H1 (cell line): Measurements from ENCODE around the gene NARS2. TPM values are rescaled to one million over a fixed set of nuclear protein-coding genes. Genes with fewer than 3 reads are reported as not detected.

Source experiments
- CHD1 ChIP-seq: IDR thresholded peaks from 2 replicates; pipeline ENCODE4 v1.6.1; 2012; ENCODE audit warnings: low read depth, low read length, improper control_type of control experiment
- HDAC2 ChIP-seq, 2 experiments: fragments of 300-600 bp in 1 of 2; sonication (generic) in 1 of 2; IDR thresholded peaks; 2 replicates each; pipeline ENCODE4 v1.6.1; 2011 to 2012; ENCODE audit warnings: low read depth in 2 of 2, low read length in 2 of 2, mild to moderate bottlenecking in 2 of 2, moderate library complexity in 2 of 2, borderline replicate concordance in 1 of 2, inconsistent platforms in 1 of 2
- JUN ChIP-seq: IDR thresholded peaks from 2 replicates; pipeline ENCODE4 v1.6.1; 2011; ENCODE audit warnings: low read depth, mild to moderate bottlenecking, improper control_type of control experiment, low read length
- POLR2A ChIP-seq, 2 experiments: IDR thresholded peaks; 1 replicate in 1 of 2; 2 replicates in 1 of 2; pipeline ENCODE4 v1.6.1; 2011; ENCODE audit warnings: low read depth in 2 of 2, low read length in 2 of 2, mild to moderate bottlenecking in 2 of 2; ENCODE audit errors: control extremely low read depth in 1 of 2
- RNF2 ChIP-seq: fragments of 200-900, 300-1000 bp; sonication (generic); IDR thresholded peaks from 2 replicates; pipeline ENCODE4 v1.7.1; 2016; ENCODE audit warnings: borderline replicate concordance, low read depth, mild to moderate bottlenecking, antibody characterized with exemption, low read length; ENCODE audit not compliant: poor library complexity, severe bottlenecking; ENCODE audit errors: missing control alignments
- polyA plus RNA-seq, 7 experiments: library from polyadenylated mRNA; depleted of rRNA in 3 of 7; stranded (reverse) in 5 of 7; unstranded in 2 of 7; fragments of >200 nt in 5 of 7; fragments of 200-250 nt in 2 of 7; gene quantifications; 1 replicate in 5 of 7; 2 replicates in 1 of 7; 4 replicates in 1 of 7; pipeline versions ENCODE4 v1.2.1 to v1.2.3, GENCODE V29; 2011 to 2013; ENCODE audit warnings: missing spikeins in 2 of 7, mixed read lengths in 2 of 7
- total RNA-seq: library from RNA; stranded (reverse); fragmentation: NEBNext Ultra II Directional; extraction: Animal tissue kit (Norgen Biotek cat#: 25700); gene quantifications from 2 replicates; pipeline ENCODE4 v1.2.1, GENCODE V29; 2021
- TF ChIP-seq, protein P1 (sequence below), 3 experiments: IDR thresholded peaks; 1 replicate in 2 of 3; 2 replicates in 1 of 3; pipeline versions ENCODE4 v1.5.1 to v1.6.1; 2011; ENCODE audit warnings: low read length in 3 of 3, mild to moderate bottlenecking in 3 of 3, inconsistent platforms in 2 of 3, low read depth in 1 of 3, moderate library complexity in 1 of 3; ENCODE audit not compliant: insufficient read depth in 1 of 3; ENCODE audit errors: control extremely low read depth in 1 of 3

Gene NARS2
- total and polyA plus RNA-seq, 2 of the 8 experiments (the other 6 are each of a cell fraction or from before 2014, with no cell fraction given): 26.2 to 51.6 TPM

GRCh38 chr11:78541537-78541936 lies 33.1 kb downstream of the NARS2 start (continued):
- TF ChIP-seq, protein P1, sequence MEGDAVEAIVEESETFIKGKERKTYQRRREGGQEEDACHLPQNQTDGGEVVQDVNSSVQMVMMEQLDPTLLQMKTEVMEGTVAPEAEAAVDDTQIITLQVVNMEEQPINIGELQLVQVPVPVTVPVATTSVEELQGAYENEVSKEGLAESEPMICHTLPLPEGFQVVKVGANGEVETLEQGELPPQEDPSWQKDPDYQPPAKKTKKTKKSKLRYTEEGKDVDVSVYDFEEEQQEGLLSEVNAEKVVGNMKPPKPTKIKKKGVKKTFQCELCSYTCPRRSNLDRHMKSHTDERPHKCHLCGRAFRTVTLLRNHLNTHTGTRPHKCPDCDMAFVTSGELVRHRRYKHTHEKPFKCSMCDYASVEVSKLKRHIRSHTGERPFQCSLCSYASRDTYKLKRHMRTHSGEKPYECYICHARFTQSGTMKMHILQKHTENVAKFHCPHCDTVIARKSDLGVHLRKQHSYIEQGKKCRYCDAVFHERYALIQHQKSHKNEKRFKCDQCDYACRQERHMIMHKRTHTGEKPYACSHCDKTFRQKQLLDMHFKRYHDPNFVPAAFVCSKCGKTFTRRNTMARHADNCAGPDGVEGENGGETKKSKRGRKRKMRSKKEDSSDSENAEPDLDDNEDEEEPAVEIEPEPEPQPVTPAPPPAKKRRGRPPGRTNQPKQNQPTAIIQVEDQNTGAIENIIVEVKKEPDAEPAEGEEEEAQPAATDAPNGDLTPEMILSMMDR (IDR thresholded peaks at IDR 0.05; ENCODE audit: control extremely low read depth in 1 of 3, insufficient read depth in 1 of 3, low read depth in 1 of 3, low read length in 3 of 3): no peak
- TF ChIP-seq POLR2A (IDR thresholded peaks at IDR 0.05; ENCODE audit: control extremely low read depth in 1 of 2, low read depth in 2 of 2, low read length in 2 of 2) (no peak), HDAC2 (IDR thresholded peaks at IDR 0.05; ENCODE audit: borderline replicate concordance in 1 of 2, low read depth in 2 of 2, low read length in 2 of 2) (no peak), RNF2 (no peak), CHD1 (no peak), JUN (no peak)
